Gastrocnemius medialis (tissue), 4 donors: ENCODE data around the gene CHRM4. TPM values are rescaled to one million over a fixed set of nuclear protein-coding genes. Genes with fewer than 3 reads are reported as not detected.
A peak's percentile ranks its signal among the peaks of the same experiment; 100 is the strongest.

Source experiments
- ATAC-seq, 2 donors: fragments of 150-250 bp; one replicate each; pipeline ENCODE4 v1.9.1; 2016
- DNase-seq, 2 donors: peaks; one replicate each; pipeline ENCODE4 v3.0.0-alpha.2; 2019
- H3K27ac ChIP-seq, 4 donors: fragments of 200-600 bp; sonication (generic); 1 replicate in 1 of 4; 2 replicates in 3 of 4; pipeline ENCODE4 v1.5.1; 2016 to 2018; ENCODE audit warnings: mild to moderate bottlenecking in 2 of 4, moderate library complexity in 1 of 4
- H3K27me3 ChIP-seq, 3 donors: fragments of 200-600 bp; sonication (generic) in 2 of 3; 1 replicate in 1 of 3; 2 replicates in 2 of 3; pipeline versions ENCODE4 v1.5.1 to v1.6.0; 2016 to 2019; ENCODE audit warnings: mild to moderate bottlenecking in 1 of 3, moderate library complexity in 1 of 3
- H3K36me3 ChIP-seq, 2 donors: fragments of 200-600 bp; sonication (generic) in 1 of 2; one replicate each; pipeline ENCODE4 v1.5.1; 2017 to 2018
- H3K4me1 ChIP-seq, 2 donors: fragments of 200-600 bp; sonication (generic) in 1 of 2; one replicate each; pipeline ENCODE4 v1.5.1; 2016 to 2017; ENCODE audit warnings: mild to moderate bottlenecking in 2 of 2
- H3K4me3 ChIP-seq, 4 donors: fragments of 200-600 bp; sonication (generic) in 3 of 4; 1 replicate in 1 of 4; 2 replicates in 3 of 4; pipeline ENCODE4 v1.5.1; 2016 to 2019; ENCODE audit warnings: mild to moderate bottlenecking in 2 of 4
- H3K9me3 ChIP-seq, 3 donors: fragments of 200-600 bp; sonication (generic) in 2 of 3; 1 replicate in 1 of 3; 2 replicates in 2 of 3; pipeline ENCODE4 v1.5.1; 2016 to 2019
- CTCF ChIP-seq, 5 experiments: fragments of 450-650 bp in 3 of 5; fragments of 200-600 bp in 2 of 5; sonication (generic) in 2 of 5; IDR thresholded peaks in 4 of 5; conservative IDR thresholded peaks in 1 of 5; 1 replicate in 4 of 5; 2 replicates in 1 of 5; pipeline ENCODE4 v1.5.1; 2016 to 2019; ENCODE audit warnings: antibody characterized with exemption in 5 of 5, mild to moderate bottlenecking in 3 of 5, moderate library complexity in 3 of 5
- POLR2A ChIP-seq, 2 donors: fragments of 450-650 bp; IDR thresholded peaks; one replicate each; pipeline ENCODE4 v1.6.1; 2017; ENCODE audit warnings: antibody characterized with exemption in 2 of 2, mild to moderate bottlenecking in 2 of 2, moderate library complexity in 2 of 2
- in situ Hi-C, 4 donors: fragments of 200-750 bp; cut with MboI; loops; one replicate each; pipeline versions ENCODE4 v1.15.0 to v1.8.0; 2017; ENCODE audit warnings: low sequenced_read_pairs in 4 of 4
- intact Hi-C: fragments of 100-400 bp; cut with DNase I; formaldehyde crosslinking; loops from one replicate; pipeline ENCODE4 v1.15.1; 2023; ENCODE audit warnings: low total_unique reads
- total RNA-seq, 4 donors: library from RNA; depleted of rRNA; stranded (reverse); fragments of >200 nt; gene quantifications; one replicate each; pipeline versions ENCODE4 v1.1.0 to v1.2.3, GENCODE V29; 2016

The CHRM4 gene
- total RNA-seq, 4 donors from 2014 or later = not detected

- peaks cover 34 to 49% (median 41%) of the 10 kb centered on the region in 3 donors for H3K27me3 ChIP-seq
- DNase-seq (peak in 1 of 2 donors; percentile 12), ATAC-seq (no peak)
- H3K27ac ChIP-seq = no peak overlapping the region
- no peaks in the 10 kb centered on the region for H3K9me3 ChIP-seq
- peaks cover 16 to 28% of the 10 kb centered on the region in 2 donors for H3K4me1 ChIP-seq
- intact Hi-C loops = no loop called here
- TF ChIP-seq CTCF (IDR thresholded peaks at IDR 0.05 in 4 of 5, conservative IDR thresholded peaks at IDR 0.05 in 1 of 5) (no peak), POLR2A (IDR thresholded peaks at IDR 0.05) (no peak)
- no peaks in the 10 kb centered on the region for H3K36me3 ChIP-seq
- in situ Hi-C loops = no loop called here
- H3K4me3 ChIP-seq = no peak overlapping the region
These were observed 4.9 kb downstream of the CHRM4 start for GRCh38 chr11:46386674-46387073.

GRCh38 chr11:46386005-46386578, 5.5 kb downstream of the CHRM4 start:
- in situ Hi-C loops (no loop called here), intact Hi-C loops (no loop called here)
- ATAC-seq (no peak), DNase-seq (no peak)
- Histone ChIP-seq H3K9me3 (no peaks in the 10 kb centered on the region), H3K27ac (no peak overlapping the region), H3K27me3 (peaks cover 30 to 48% (median 38%) of the 10 kb centered on the region in 3 donors), H3K4me1 (peaks cover 16 to 25% of the 10 kb centered on the region in 2 donors), H3K36me3 (no peaks in the 10 kb centered on the region), H3K4me3 (no peak overlapping the region)
- no peak for TF ChIP-seq POLR2A (IDR thresholded peaks at IDR 0.05)
- TF ChIP-seq CTCF (IDR thresholded peaks at IDR 0.05 in 4 of 5, conservative IDR thresholded peaks at IDR 0.05 in 1 of 5) = no peak

- H3K4me1 ChIP-seq = peaks cover 16 to 30% of the 10 kb centered on the region in 2 donors
- H3K27me3 ChIP-seq = peaks cover 23 to 48% (median 31%) of the 10 kb centered on the region in 3 donors
- no peak for TF ChIP-seq CTCF (IDR thresholded peaks at IDR 0.05 in 4 of 5, conservative IDR thresholded peaks at IDR 0.05 in 1 of 5)
- no peak for TF ChIP-seq POLR2A (IDR thresholded peaks at IDR 0.05)
- in situ Hi-C loops (no loop called here), intact Hi-C loops (no loop called here)
- ATAC-seq (no peak), DNase-seq (peak in 1 of 2 donors; percentile 14)
- H3K27ac ChIP-seq = no peak overlapping the region
- H3K4me3 ChIP-seq = no peak overlapping the region
- H3K36me3 ChIP-seq = no peaks in the 10 kb centered on the region
- no peaks in the 10 kb centered on the region for H3K9me3 ChIP-seq
These were observed 6.2 kb downstream of the CHRM4 start for GRCh38 chr11:46385169-46386004.

- H3K4me3 ChIP-seq = no peak overlapping the region
- H3K4me1 ChIP-seq = peaks cover 8 to 20% of the 10 kb centered on the region in 2 donors
- in situ Hi-C loops (no loop called here), intact Hi-C loops (no loop called here)
- TF ChIP-seq CTCF (IDR thresholded peaks at IDR 0.05 in 4 of 5, conservative IDR thresholded peaks at IDR 0.05 in 1 of 5) (no peak), POLR2A (IDR thresholded peaks at IDR 0.05) (no peak)
- peaks cover 10 to 37% (median 21%) of the 10 kb centered on the region in 3 donors for H3K27me3 ChIP-seq
- H3K27ac ChIP-seq = no peak overlapping the region
- no peak for DNase-seq
- no peaks in the 10 kb centered on the region for H3K9me3 ChIP-seq
- no peak for ATAC-seq
- no peaks in the 10 kb centered on the region for H3K36me3 ChIP-seq
These were observed 7.4 kb downstream of the CHRM4 start for GRCh38 chr11:46383974-46384701.
